Prostate gland (tissue), 2 donors: Measurements from ENCODE around the gene DSCAM. TPM values are rescaled to one million over a fixed set of nuclear protein-coding genes. Genes with fewer than 3 reads are reported as not detected.
"Not testable (repeated sequence)": the region's sequence is repeated elsewhere in the genome, so short reads cannot be mapped to it uniquely, and the experiment has no call there.

Experiments used
- DNase-seq: peaks from one replicate; pipeline ENCODE4 v3.0.0-alpha.2; 2019; ENCODE audit warnings: low spot score
- H3K27ac ChIP-seq, 2 donors: fragments of 200-600 bp; sonication (generic); 2 replicates each; pipeline ENCODE4 v1.5.1; 2017 to 2019
- H3K27me3 ChIP-seq: fragments of 200-600 bp; sonication (generic); replicated peaks from 2 replicates; pipeline ENCODE4 v1.5.1; 2019; ENCODE audit not compliant: insufficient read depth
- H3K36me3 ChIP-seq, 2 donors: fragments of 200-600 bp; sonication (generic); 1 replicate in 1 of 2; 2 replicates in 1 of 2; pipeline versions ENCODE4 v1.5.1 to v1.8.1; 2017 to 2019
- H3K4me1 ChIP-seq: fragments of 200-600 bp; sonication (generic); replicated peaks from 2 replicates; pipeline ENCODE4 v1.5.1; 2019
- H3K4me3 ChIP-seq, 2 donors: fragments of 200-600 bp; sonication (generic); 2 replicates each; pipeline ENCODE4 v1.5.1; 2017 to 2019
- H3K9me3 ChIP-seq: fragments of 200-600 bp; sonication (generic); 2 replicates; pipeline ENCODE4 v1.5.1; 2017
- CTCF ChIP-seq, 4 experiments: fragments of 200-600 bp in 2 of 4; fragments of 450-650 bp in 2 of 4; sonication (generic) in 2 of 4; IDR thresholded peaks; 1 replicate in 3 of 4; 2 replicates in 1 of 4; pipeline ENCODE4 v1.5.1; 2016 to 2019; ENCODE audit warnings: antibody characterized with exemption in 4 of 4, mild to moderate bottlenecking in 2 of 4, moderate library complexity in 2 of 4
- POLR2A ChIP-seq: fragments of 450-650 bp; IDR thresholded peaks from one replicate; pipeline ENCODE4 v1.6.1; 2016; ENCODE audit warnings: antibody characterized with exemption, mild to moderate bottlenecking
- POLR2AphosphoS5 ChIP-seq: sonication (generic); formaldehyde crosslinking; IDR thresholded peaks from one replicate; pipeline ENCODE4 v1.6.1; 2017; ENCODE audit warnings: antibody characterized with exemption
- WGBS: methylation state at CpG from one replicate; pipeline ENCODE4 v1.1.5; 2018; 5-methylcytosine and 5-hydroxymethylcytosine counted together
- intact Hi-C: fragments of 100-400 bp; cut with DNase I; formaldehyde crosslinking; loops from one replicate; pipeline ENCODE4 v1.14.2; 2022
- total RNA-seq, 2 donors: library from RNA; depleted of rRNA; stranded (reverse); fragments of >200 nt; gene quantifications; one replicate each; pipeline ENCODE4 v1.1.0, GENCODE V29; 2016

Gene DSCAM
- total RNA-seq, 2 donors from 2014 or later: under 0.01 to 1.6 TPM

- no peaks in the 10 kb centered on the region for H3K9me3 ChIP-seq
- no peak overlapping the region for H3K4me3 ChIP-seq
- H3K27ac ChIP-seq: no peak overlapping the region
- intact Hi-C loops: no loop called here
- H3K4me1 ChIP-seq: no peaks in the 10 kb centered on the region
- DNase-seq: no peak
- no peaks in the 10 kb centered on the region for H3K27me3 ChIP-seq
- TF ChIP-seq POLR2AphosphoS5 (no peak), POLR2A (no peak), CTCF (IDR thresholded peaks at IDR 0.05) (no peak)
- 94% methylated on average over 12 of the region's 12 CpGs for WGBS
- no peaks in the 10 kb centered on the region for H3K36me3 ChIP-seq
Observed at GRCh38 chr21:40043866-40044265, 803.1 kb downstream of the DSCAM start.

- no peaks in the 10 kb centered on the region for H3K9me3 ChIP-seq
- H3K27ac ChIP-seq: no peak overlapping the region
- 80% methylated on average over 4 of the region's 4 CpGs for WGBS
- no peaks in the 10 kb centered on the region for H3K4me1 ChIP-seq
- H3K36me3 ChIP-seq: no peaks in the 10 kb centered on the region
- TF ChIP-seq POLR2A (no peak), POLR2AphosphoS5 (no peak), CTCF (IDR thresholded peaks at IDR 0.05) (no peak)
- no peak for DNase-seq
- H3K4me3 ChIP-seq: no peak overlapping the region
- no peaks in the 10 kb centered on the region for H3K27me3 ChIP-seq
- intact Hi-C loops: no loop called here
Observed at GRCh38 chr21:40043423-40043822, 803.5 kb downstream of the DSCAM start.

GRCh38 chr21:40041446-40041845, 805.5 kb downstream of the DSCAM start:
- Histone ChIP-seq H3K27me3 (no peaks in the 10 kb centered on the region), H3K4me1 (no peaks in the 10 kb centered on the region), H3K27ac (no peak overlapping the region), H3K36me3 (no peaks in the 10 kb centered on the region), H3K9me3 (no peaks in the 10 kb centered on the region), H3K4me3 (no peak overlapping the region)
- 95% methylated on average over 6 of the region's 6 CpGs for WGBS
- TF ChIP-seq CTCF (IDR thresholded peaks at IDR 0.05) (no peak), POLR2A (no peak), POLR2AphosphoS5 (no peak)
- no peak for DNase-seq
- intact Hi-C loops: no loop called here

GRCh38 chr21:40033156-40033782, 813.7 kb downstream of the DSCAM start:
- H3K4me3 ChIP-seq, intact Hi-C loops, H3K27me3 ChIP-seq, H3K4me1 ChIP-seq, H3K36me3 ChIP-seq, H3K9me3 ChIP-seq, DNase-seq, H3K27ac ChIP-seq: not testable (repeated sequence)
- 71% methylated on average over 25 of the region's 25 CpGs for WGBS

GRCh38 chr21:40029888-40030287, 817.1 kb downstream of the DSCAM start:
- H3K4me3 ChIP-seq: no peak overlapping the region
- no peak overlapping the region for H3K27ac ChIP-seq
- TF ChIP-seq POLR2AphosphoS5 (no peak), CTCF (IDR thresholded peaks at IDR 0.05) (no peak), POLR2A (no peak)
- H3K27me3 ChIP-seq: no peaks in the 10 kb centered on the region
- no peaks in the 10 kb centered on the region for H3K9me3 ChIP-seq
- no peaks in the 10 kb centered on the region for H3K36me3 ChIP-seq
- 92% methylated on average over 6 of the region's 6 CpGs for WGBS
- H3K4me1 ChIP-seq: no peaks in the 10 kb centered on the region
- no peak for DNase-seq
- intact Hi-C loops: no loop called here

- H3K36me3 ChIP-seq, H3K27ac ChIP-seq, H3K9me3 ChIP-seq, H3K4me3 ChIP-seq, intact Hi-C loops, H3K4me1 ChIP-seq, DNase-seq, H3K27me3 ChIP-seq: not testable (repeated sequence)
- WGBS: 81% methylated on average over 18 of the region's 19 CpGs
Observed at GRCh38 chr21:40028393-40028792, 818.6 kb downstream of the DSCAM start.
